ENCODE measurements around the gene ZNF267.
"Not testable (repeated sequence)": the region's sequence is repeated elsewhere in the genome, so short reads cannot be mapped to it uniquely, and the experiment has no call there.

DNA sequence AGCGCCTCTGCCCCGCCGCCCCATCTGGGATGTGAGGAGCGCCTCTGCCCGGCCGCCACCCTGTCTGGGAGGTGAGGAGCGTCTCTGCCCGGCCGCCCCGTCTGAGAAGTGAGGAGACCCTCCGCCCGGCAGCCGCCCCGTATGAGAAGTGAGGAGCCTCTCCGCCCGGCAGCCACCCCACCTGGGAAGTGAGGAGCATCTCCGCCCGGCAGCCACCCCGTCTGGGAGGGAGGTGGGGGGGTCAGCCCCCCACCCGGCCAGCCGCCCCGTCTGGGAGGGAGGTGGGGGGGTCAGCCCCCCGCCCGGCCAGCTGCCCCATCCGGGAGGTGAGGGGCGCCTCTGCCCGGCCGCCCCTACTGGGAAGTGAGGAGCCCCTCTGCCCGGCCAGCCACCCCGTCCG is 37.2 kb upstream of the ZNF267 start:
- not testable (repeated sequence) for TF ChIP-seq POLR2A (IDR thresholded peaks at IDR 0.05)
- TF ChIP-seq, protein P1, sequence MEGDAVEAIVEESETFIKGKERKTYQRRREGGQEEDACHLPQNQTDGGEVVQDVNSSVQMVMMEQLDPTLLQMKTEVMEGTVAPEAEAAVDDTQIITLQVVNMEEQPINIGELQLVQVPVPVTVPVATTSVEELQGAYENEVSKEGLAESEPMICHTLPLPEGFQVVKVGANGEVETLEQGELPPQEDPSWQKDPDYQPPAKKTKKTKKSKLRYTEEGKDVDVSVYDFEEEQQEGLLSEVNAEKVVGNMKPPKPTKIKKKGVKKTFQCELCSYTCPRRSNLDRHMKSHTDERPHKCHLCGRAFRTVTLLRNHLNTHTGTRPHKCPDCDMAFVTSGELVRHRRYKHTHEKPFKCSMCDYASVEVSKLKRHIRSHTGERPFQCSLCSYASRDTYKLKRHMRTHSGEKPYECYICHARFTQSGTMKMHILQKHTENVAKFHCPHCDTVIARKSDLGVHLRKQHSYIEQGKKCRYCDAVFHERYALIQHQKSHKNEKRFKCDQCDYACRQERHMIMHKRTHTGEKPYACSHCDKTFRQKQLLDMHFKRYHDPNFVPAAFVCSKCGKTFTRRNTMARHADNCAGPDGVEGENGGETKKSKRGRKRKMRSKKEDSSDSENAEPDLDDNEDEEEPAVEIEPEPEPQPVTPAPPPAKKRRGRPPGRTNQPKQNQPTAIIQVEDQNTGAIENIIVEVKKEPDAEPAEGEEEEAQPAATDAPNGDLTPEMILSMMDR (IDR thresholded peaks at IDR 0.05), result not testable (repeated sequence)

Data from lower leg skin (tissue), 3 donors.